ENCODE results near the gene PCK1. TPM values are rescaled to one million over a fixed set of nuclear protein-coding genes. Genes with fewer than 3 reads are reported as not detected.

PCK1 gene
- polyA plus RNA-seq, 3 donors: not detected

GRCh38 chr20:57556980-57557274 lies 4.0 kb upstream of the PCK1 start:
- no peak for DNase-seq
- intact Hi-C loops (cut with micrococcal nuclease): no loop called here
- no peaks in the 10 kb centered on the region for H4K20me1 ChIP-seq (ENCODE audit: insufficient read depth, low read length)
- no peaks in the 10 kb centered on the region for H3K27me3 ChIP-seq (ENCODE audit: control insufficient read depth in 2 of 2, insufficient read depth in 2 of 2, low read length in 2 of 2)
- H3K27ac ChIP-seq (ENCODE audit: low read depth in 1 of 2, low read length in 2 of 2): no peak overlapping the region
- WGBS (ENCODE audit: insufficient coverage): 100% methylated on average over 1 of the region's 3 CpGs
- Mint-ChIP-seq H3K4me3 (peak overlapping the region in 1 of 2 donors; percentile 62), H3K9me3 (no peaks in the 10 kb centered on the region), H3K27ac (no peak overlapping the region), H3K36me3 (no peaks in the 10 kb centered on the region), H3K27me3 (ENCODE audit: low read depth in 3 of 3) (peaks cover 4 to 30% (median 14%) of the 10 kb centered on the region in 3 donors), H3K4me1 (no peaks in the 10 kb centered on the region)
- no peak overlapping the region for H3K4me2 ChIP-seq (replicated peaks; ENCODE audit: extremely low read depth, low read length, poor library complexity, severe bottlenecking)
- H3K4me3 ChIP-seq (replicated peaks in 1 of 3; ENCODE audit: low read depth in 2 of 3, low read length in 3 of 3): no peak overlapping the region
- H2AFZ ChIP-seq (ENCODE audit: insufficient read depth, low read depth, low read length, poor library complexity, severe bottlenecking): no peak overlapping the region
- no peak overlapping the region for H3K9ac ChIP-seq (ENCODE audit: insufficient read depth, low read length, poor library complexity, severe bottlenecking)
- TF ChIP-seq, protein P1, sequence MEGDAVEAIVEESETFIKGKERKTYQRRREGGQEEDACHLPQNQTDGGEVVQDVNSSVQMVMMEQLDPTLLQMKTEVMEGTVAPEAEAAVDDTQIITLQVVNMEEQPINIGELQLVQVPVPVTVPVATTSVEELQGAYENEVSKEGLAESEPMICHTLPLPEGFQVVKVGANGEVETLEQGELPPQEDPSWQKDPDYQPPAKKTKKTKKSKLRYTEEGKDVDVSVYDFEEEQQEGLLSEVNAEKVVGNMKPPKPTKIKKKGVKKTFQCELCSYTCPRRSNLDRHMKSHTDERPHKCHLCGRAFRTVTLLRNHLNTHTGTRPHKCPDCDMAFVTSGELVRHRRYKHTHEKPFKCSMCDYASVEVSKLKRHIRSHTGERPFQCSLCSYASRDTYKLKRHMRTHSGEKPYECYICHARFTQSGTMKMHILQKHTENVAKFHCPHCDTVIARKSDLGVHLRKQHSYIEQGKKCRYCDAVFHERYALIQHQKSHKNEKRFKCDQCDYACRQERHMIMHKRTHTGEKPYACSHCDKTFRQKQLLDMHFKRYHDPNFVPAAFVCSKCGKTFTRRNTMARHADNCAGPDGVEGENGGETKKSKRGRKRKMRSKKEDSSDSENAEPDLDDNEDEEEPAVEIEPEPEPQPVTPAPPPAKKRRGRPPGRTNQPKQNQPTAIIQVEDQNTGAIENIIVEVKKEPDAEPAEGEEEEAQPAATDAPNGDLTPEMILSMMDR (IDR thresholded peaks at IDR 0.05): no peak
- H3K4me1 ChIP-seq (ENCODE audit: control insufficient read depth in 1 of 2, insufficient read depth in 2 of 2, low read length in 2 of 2): no peaks in the 10 kb centered on the region
- no peaks in the 10 kb centered on the region for H3K79me2 ChIP-seq (ENCODE audit: insufficient read depth, low read length)
- no peaks in the 10 kb centered on the region for H3K9me3 ChIP-seq (replicated peaks in 1 of 2; ENCODE audit: control insufficient read depth in 1 of 2, insufficient read depth in 1 of 2, low read length in 2 of 2)
- no peaks in the 10 kb centered on the region for H3K36me3 ChIP-seq (replicated peaks in 1 of 2; ENCODE audit: control insufficient read depth in 1 of 2, insufficient read depth in 2 of 2, low read length in 2 of 2)

DNA sequence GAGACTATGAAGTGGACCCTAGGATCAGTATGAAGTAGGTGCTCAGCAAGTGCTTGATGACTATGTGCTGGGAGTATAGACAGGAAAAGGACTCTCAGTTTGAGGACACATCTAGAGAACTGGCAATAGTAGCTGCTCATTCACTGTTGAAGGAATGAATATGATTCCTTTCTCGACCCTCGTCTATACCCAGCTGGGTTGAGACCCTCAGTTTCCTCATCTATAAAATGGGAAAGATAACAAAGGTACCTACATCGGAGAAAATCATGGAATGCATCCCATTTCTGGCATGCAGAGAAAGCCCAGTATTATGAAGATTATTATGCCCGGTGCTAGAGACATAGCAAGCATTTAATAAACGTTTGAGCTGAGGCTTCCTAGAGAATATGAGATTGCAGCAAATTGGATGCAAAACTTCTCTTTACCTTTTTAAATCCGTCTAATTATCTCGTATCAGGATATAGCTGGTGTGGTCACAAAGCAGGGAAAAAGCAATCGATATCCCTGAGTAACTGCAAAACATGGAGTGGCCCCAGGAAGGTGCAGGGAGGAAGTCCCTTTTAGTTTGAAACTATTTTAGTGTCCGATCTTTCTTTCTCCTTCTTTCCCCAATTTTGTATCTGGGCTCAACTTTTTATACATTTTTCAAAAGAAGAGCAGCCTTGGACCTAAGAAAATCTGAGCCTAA lies 2.8 kb upstream of the PCK1 start:
- Mint-ChIP-seq H3K27me3 (ENCODE audit: low read depth in 3 of 3) (peaks cover 8 to 27% (median 13%) of the 10 kb centered on the region in 3 donors), H3K4me1 (no peaks in the 10 kb centered on the region), H3K9me3 (no peaks in the 10 kb centered on the region), H3K36me3 (no peaks in the 10 kb centered on the region), H3K4me3 (no peak overlapping the region), H3K27ac (peak overlapping the region in 1 of 7 donors; percentile 40)
- Histone ChIP-seq H3K36me3 (replicated peaks in 1 of 2; ENCODE audit: control insufficient read depth in 1 of 2, insufficient read depth in 2 of 2, low read length in 2 of 2) (no peaks in the 10 kb centered on the region), H3K9me3 (replicated peaks in 1 of 2; ENCODE audit: control insufficient read depth in 1 of 2, insufficient read depth in 1 of 2, low read length in 2 of 2) (no peaks in the 10 kb centered on the region), H3K79me2 (ENCODE audit: insufficient read depth, low read length) (no peaks in the 10 kb centered on the region), H4K20me1 (ENCODE audit: insufficient read depth, low read length) (no peaks in the 10 kb centered on the region), H3K27me3 (ENCODE audit: control insufficient read depth in 2 of 2, insufficient read depth in 2 of 2, low read length in 2 of 2) (no peaks in the 10 kb centered on the region), H2AFZ (ENCODE audit: insufficient read depth, low read depth, low read length, poor library complexity, severe bottlenecking) (no peak overlapping the region), H3K4me2 (replicated peaks; ENCODE audit: extremely low read depth, low read length, poor library complexity, severe bottlenecking) (no peak overlapping the region), H3K9ac (ENCODE audit: insufficient read depth, low read length, poor library complexity, severe bottlenecking) (no peak overlapping the region), H3K4me1 (ENCODE audit: control insufficient read depth in 1 of 2, insufficient read depth in 2 of 2, low read length in 2 of 2) (no peaks in the 10 kb centered on the region), H3K4me3 (replicated peaks in 1 of 3; ENCODE audit: low read depth in 2 of 3, low read length in 3 of 3) (no peak overlapping the region), H3K27ac (ENCODE audit: low read depth in 1 of 2, low read length in 2 of 2) (no peak overlapping the region)
- 100% methylated on average over 2 of the region's 9 CpGs for WGBS (ENCODE audit: insufficient coverage)
- TF ChIP-seq, protein P1 (IDR thresholded peaks at IDR 0.05): no peak
- DNase-seq: no peak
- intact Hi-C loops (cut with micrococcal nuclease): no loop called here

Measured in CD14-positive monocyte (primary cell).